ENCODE measurements around the gene UTS2R.
A peak's percentile ranks its signal among the peaks of the same experiment; 100 is the strongest.
"Not testable (repeated sequence)": the region's sequence is repeated elsewhere in the genome, so short reads cannot be mapped to it uniquely, and the experiment has no call there.

Gene UTS2R

GRCh38 chr17:82370471-82371332 lies 863 bp upstream of the UTS2R start:
- peak overlapping the region; percentile 29 for H3K4me3 ChIP-seq (ENCODE audit: insufficient read depth, low read depth, low read length)
- H3K36me3 ChIP-seq (ENCODE audit: control insufficient read depth, insufficient read depth, low read length) = no peaks in the 10 kb centered on the region
- peaks cover 62% of the 10 kb centered on the region for H3K27me3 ChIP-seq (ENCODE audit: control insufficient read depth, insufficient read depth, low read length, poor library complexity, severe bottlenecking)
- H3K4me1 ChIP-seq (ENCODE audit: control insufficient read depth, insufficient read depth, low read length) = peaks cover 10% of the 10 kb centered on the region
- no peak overlapping the region for H3K27ac ChIP-seq (ENCODE audit: insufficient read depth, low read depth, low read length, poor library complexity, severe bottlenecking)
- no peaks in the 10 kb centered on the region for H3K9me3 ChIP-seq (ENCODE audit: control insufficient read depth, low read length)
- WGBS, 2 experiments = 70 to 71% methylated on average over 38 of the region's 38 CpGs

GRCh38 chr17:82372249-82373071 lies 895 bp downstream of the UTS2R start:
- 71 to 73% methylated on average over 41 of the region's 41 CpGs for WGBS, 2 experiments
- Histone ChIP-seq H3K4me3 (ENCODE audit: insufficient read depth, low read depth, low read length) (peak overlapping the region; percentile 29), H3K27ac (ENCODE audit: insufficient read depth, low read depth, low read length, poor library complexity, severe bottlenecking) (no peak overlapping the region), H3K4me1 (ENCODE audit: control insufficient read depth, insufficient read depth, low read length) (peaks cover 10% of the 10 kb centered on the region), H3K36me3 (ENCODE audit: control insufficient read depth, insufficient read depth, low read length) (no peaks in the 10 kb centered on the region), H3K9me3 (ENCODE audit: control insufficient read depth, low read length) (no peaks in the 10 kb centered on the region), H3K27me3 (ENCODE audit: control insufficient read depth, insufficient read depth, low read length, poor library complexity, severe bottlenecking) (peaks cover 66% of the 10 kb centered on the region)

GRCh38 chr17:82373072-82373452 lies 1.5 kb downstream of the UTS2R start:
- not testable (repeated sequence) for H3K9me3 ChIP-seq (ENCODE audit: control insufficient read depth, low read length); H3K27ac ChIP-seq (ENCODE audit: insufficient read depth, low read depth, low read length, poor library complexity, severe bottlenecking); H3K36me3 ChIP-seq (ENCODE audit: control insufficient read depth, insufficient read depth, low read length); H3K4me3 ChIP-seq (ENCODE audit: insufficient read depth, low read depth, low read length)
- Histone ChIP-seq H3K27me3 (ENCODE audit: control insufficient read depth, insufficient read depth, low read length, poor library complexity, severe bottlenecking) (peaks cover 66% of the 10 kb centered on the region), H3K4me1 (ENCODE audit: control insufficient read depth, insufficient read depth, low read length) (peaks cover 10% of the 10 kb centered on the region)
- 93% methylated on average over 10 of the region's 10 CpGs for WGBS, 2 experiments

GRCh38 chr17:82373731-82374625 lies 2.4 kb downstream of the UTS2R start:
- Histone ChIP-seq H3K36me3 (ENCODE audit: control insufficient read depth, insufficient read depth, low read length) (no peaks in the 10 kb centered on the region), H3K4me1 (ENCODE audit: control insufficient read depth, insufficient read depth, low read length) (peaks cover 10% of the 10 kb centered on the region), H3K27me3 (ENCODE audit: control insufficient read depth, insufficient read depth, low read length, poor library complexity, severe bottlenecking) (peaks cover 66% of the 10 kb centered on the region), H3K4me3 (ENCODE audit: insufficient read depth, low read depth, low read length) (no peak overlapping the region), H3K27ac (ENCODE audit: insufficient read depth, low read depth, low read length, poor library complexity, severe bottlenecking) (no peak overlapping the region), H3K9me3 (ENCODE audit: control insufficient read depth, low read length) (no peaks in the 10 kb centered on the region)
- 92% methylated on average over 37 of the region's 37 CpGs for WGBS, 2 experiments

- Histone ChIP-seq H3K4me3 (ENCODE audit: insufficient read depth, low read depth, low read length) (no peak overlapping the region), H3K4me1 (ENCODE audit: control insufficient read depth, insufficient read depth, low read length) (peaks cover 10% of the 10 kb centered on the region), H3K27ac (ENCODE audit: insufficient read depth, low read depth, low read length, poor library complexity, severe bottlenecking) (no peak overlapping the region), H3K27me3 (ENCODE audit: control insufficient read depth, insufficient read depth, low read length, poor library complexity, severe bottlenecking) (peaks cover 62% of the 10 kb centered on the region), H3K9me3 (ENCODE audit: control insufficient read depth, low read length) (no peaks in the 10 kb centered on the region), H3K36me3 (ENCODE audit: control insufficient read depth, insufficient read depth, low read length) (no peaks in the 10 kb centered on the region)
- 89% methylated on average over 79 of the region's 79 CpGs for WGBS, 2 experiments
Observed at GRCh38 chr17:82374626-82375331, 3.2 kb downstream of the UTS2R start.

GRCh38 chr17:82375359-82376041 lies 3.9 kb downstream of the UTS2R start:
- peaks cover 55% of the 10 kb centered on the region for H3K27me3 ChIP-seq (ENCODE audit: control insufficient read depth, insufficient read depth, low read length, poor library complexity, severe bottlenecking)
- H3K4me3 ChIP-seq (ENCODE audit: insufficient read depth, low read depth, low read length) = no peak overlapping the region
- no peaks in the 10 kb centered on the region for H3K36me3 ChIP-seq (ENCODE audit: control insufficient read depth, insufficient read depth, low read length)
- H3K9me3 ChIP-seq (ENCODE audit: control insufficient read depth, low read length) = no peaks in the 10 kb centered on the region
- H3K4me1 ChIP-seq (ENCODE audit: control insufficient read depth, insufficient read depth, low read length) = peaks cover 10% of the 10 kb centered on the region
- no peak overlapping the region for H3K27ac ChIP-seq (ENCODE audit: insufficient read depth, low read depth, low read length, poor library complexity, severe bottlenecking)
- WGBS, 2 experiments = 91 to 94% methylated on average over 46 of the region's 46 CpGs

GRCh38 chr17:82376042-82376730 lies 4.6 kb downstream of the UTS2R start:
- no peak overlapping the region for H3K27ac ChIP-seq (ENCODE audit: insufficient read depth, low read depth, low read length, poor library complexity, severe bottlenecking)
- peaks cover 48% of the 10 kb centered on the region for H3K27me3 ChIP-seq (ENCODE audit: control insufficient read depth, insufficient read depth, low read length, poor library complexity, severe bottlenecking)
- no peaks in the 10 kb centered on the region for H3K36me3 ChIP-seq (ENCODE audit: control insufficient read depth, insufficient read depth, low read length)
- H3K4me3 ChIP-seq (ENCODE audit: insufficient read depth, low read depth, low read length) = no peak overlapping the region
- no peaks in the 10 kb centered on the region for H3K9me3 ChIP-seq (ENCODE audit: control insufficient read depth, low read length)
- H3K4me1 ChIP-seq (ENCODE audit: control insufficient read depth, insufficient read depth, low read length) = peaks cover 10% of the 10 kb centered on the region
- 91 to 92% methylated on average over 15 to 16 of the region's 16 CpGs for WGBS, 2 experiments

GRCh38 chr17:82377294-82377693 lies 5.7 kb downstream of the UTS2R start:
- H3K4me1 ChIP-seq (ENCODE audit: control insufficient read depth, insufficient read depth, low read length); H3K4me3 ChIP-seq (ENCODE audit: insufficient read depth, low read depth, low read length); H3K27ac ChIP-seq (ENCODE audit: insufficient read depth, low read depth, low read length, poor library complexity, severe bottlenecking); H3K36me3 ChIP-seq (ENCODE audit: control insufficient read depth, insufficient read depth, low read length); H3K9me3 ChIP-seq (ENCODE audit: control insufficient read depth, low read length): not testable (repeated sequence)
- 90 to 92% methylated on average over 2 of the region's 5 CpGs for WGBS, 2 experiments
- peaks cover 37% of the 10 kb centered on the region for H3K27me3 ChIP-seq (ENCODE audit: control insufficient read depth, insufficient read depth, low read length, poor library complexity, severe bottlenecking)

All from ectodermal cell (in vitro differentiated cells).